ENCODE results near the gene RAB27A.
A peak's percentile ranks its signal among the peaks of the same experiment; 100 is the strongest.
"Not testable (repeated sequence)": the region's sequence is repeated elsewhere in the genome, so short reads cannot be mapped to it uniquely, and the experiment has no call there.

RAB27A gene

DNA sequence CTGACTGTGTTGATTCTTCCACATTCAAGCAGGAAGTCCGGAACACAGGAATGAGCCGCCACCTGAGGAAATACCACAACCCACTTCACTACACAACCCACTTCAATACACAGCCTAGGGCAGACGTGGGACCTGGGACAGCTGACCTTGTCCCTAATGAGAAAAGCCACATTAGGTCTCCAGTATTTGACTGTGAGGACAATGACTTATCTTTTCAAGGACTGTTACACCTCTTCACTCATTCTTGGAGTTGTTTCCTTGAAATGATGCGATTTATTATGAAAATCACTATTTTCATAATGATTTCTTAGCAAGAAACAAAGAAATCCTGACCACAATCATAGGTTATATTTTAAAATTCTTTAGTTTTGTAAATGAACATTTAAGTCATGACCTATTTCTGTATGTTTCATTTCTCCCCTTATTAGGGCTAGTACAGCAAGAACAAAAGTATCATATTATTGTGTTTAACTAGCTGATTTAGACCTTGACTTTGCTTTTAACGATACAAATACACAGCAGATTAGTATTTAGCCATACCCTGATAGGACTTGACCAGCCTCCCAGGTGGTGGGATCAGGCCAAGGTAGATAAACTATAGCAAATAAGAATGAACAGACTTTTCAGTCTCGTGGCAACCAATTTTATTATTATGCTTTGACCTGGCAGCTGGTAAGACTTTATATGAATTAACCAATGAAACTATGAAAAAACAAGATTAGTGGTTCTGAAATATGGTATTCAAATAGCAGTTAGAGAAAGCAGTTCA, 6.0 kb downstream of the RAB27A start:
- FAIRE-seq (peak; percentile 15), DNase-seq (ENCODE audit: extremely low spot score, insufficient read length, low read depth) (no peak)

GRCh38 chr15:55282284-55282833, 7.3 kb downstream of the RAB27A start:
- no peak for FAIRE-seq
- no peak for DNase-seq (ENCODE audit: extremely low spot score, insufficient read length, low read depth)

- no peak for DNase-seq (ENCODE audit: extremely low spot score, insufficient read length, low read depth)
- no peak for FAIRE-seq
Measured at GRCh38 chr15:55281517-55282228, 7.9 kb downstream of the RAB27A start.

GRCh38 chr15:55280589-55280988, 9.0 kb downstream of the RAB27A start:
- DNase-seq (ENCODE audit: extremely low spot score, insufficient read length, low read depth); FAIRE-seq: not testable (repeated sequence)

DNA sequence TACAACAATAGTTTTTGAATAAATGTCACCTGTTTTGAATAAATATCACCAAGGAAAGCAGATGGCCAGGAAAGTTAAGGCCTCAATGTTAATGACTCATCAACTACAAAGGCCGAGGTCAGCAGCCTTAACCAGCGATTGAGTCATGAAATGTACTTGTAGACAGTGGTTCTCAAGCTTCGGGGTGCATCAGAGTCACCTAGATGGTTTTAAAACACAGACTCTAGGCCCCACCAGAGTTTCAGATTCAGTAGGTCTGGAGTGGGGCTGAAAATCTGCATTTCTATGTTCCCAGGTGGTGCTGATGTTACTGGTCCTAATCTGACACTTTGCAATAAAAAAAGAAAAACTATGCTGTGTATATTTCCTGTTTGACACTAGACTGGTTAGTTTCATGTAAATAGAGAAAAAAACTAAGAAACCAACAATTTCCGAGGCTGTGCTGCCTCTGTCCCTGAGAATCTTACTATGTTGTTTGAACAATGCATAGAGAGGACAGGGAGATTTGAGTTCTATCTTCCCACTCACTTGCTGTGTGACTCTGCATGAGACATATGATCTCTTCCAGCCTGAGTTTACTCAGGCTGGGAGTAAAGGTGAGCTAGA, 9.8 kb downstream of the RAB27A start:
- FAIRE-seq (peak; percentile 97), DNase-seq (ENCODE audit: extremely low spot score, insufficient read length, low read depth) (no peak)

- no peak for DNase-seq (ENCODE audit: extremely low spot score, insufficient read length, low read depth)
- FAIRE-seq, result no peak
Measured at GRCh38 chr15:55279100-55279745, 10.4 kb downstream of the RAB27A start.

DNA sequence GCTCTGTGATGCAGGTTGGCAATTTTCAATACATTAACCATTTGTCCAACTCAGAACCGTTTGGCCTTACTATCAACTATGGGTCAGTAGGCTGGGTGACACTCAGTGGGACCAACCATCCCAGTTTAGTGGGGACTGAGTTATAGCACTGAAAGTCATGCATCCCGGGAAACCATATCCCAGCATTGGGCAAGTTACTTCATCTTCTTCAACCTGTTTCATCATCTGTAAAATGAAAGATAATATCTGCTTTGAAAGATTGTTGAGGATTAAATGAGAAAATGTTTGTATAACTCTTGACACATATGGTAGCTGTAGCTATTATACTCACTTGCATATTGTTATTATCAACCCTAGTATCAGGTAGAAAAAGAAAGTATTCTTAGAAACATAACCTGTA, 11.9 kb downstream of the RAB27A start:
- FAIRE-seq (no peak), DNase-seq (ENCODE audit: extremely low spot score, insufficient read length, low read depth) (no peak)

DNA sequence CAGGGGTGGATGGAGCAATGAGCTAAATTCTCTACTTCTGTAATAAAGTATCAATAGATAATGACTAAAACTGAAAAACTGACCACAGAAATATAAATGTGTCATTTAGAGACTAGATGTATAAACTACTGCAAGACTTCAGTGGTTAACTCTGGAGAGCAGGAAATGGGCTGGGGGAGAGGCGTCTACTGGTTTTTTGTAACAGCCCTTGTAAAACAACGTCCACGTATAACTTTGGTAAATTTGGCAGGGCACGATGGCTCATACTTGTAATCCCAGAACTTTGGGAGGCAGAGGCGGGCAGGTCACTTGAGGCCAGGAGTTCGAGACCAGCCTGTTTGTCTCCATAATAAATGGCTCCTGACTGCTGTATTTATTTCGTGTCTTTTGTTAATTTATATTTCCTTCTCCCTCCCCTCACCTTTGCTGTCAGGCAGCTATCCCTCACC, 12.5 kb downstream of the RAB27A start:
- peak; percentile 88 for FAIRE-seq

GRCh38 chr15:55276324-55276723, 13.3 kb downstream of the RAB27A start:
- FAIRE-seq (no peak), DNase-seq (ENCODE audit: extremely low spot score, insufficient read length, low read depth) (no peak)

More for the DNA sequence above, 12.5 kb downstream of the RAB27A start:
- DNase-seq (ENCODE audit: extremely low spot score, insufficient read length, low read depth), result peak; percentile 57

DNA sequence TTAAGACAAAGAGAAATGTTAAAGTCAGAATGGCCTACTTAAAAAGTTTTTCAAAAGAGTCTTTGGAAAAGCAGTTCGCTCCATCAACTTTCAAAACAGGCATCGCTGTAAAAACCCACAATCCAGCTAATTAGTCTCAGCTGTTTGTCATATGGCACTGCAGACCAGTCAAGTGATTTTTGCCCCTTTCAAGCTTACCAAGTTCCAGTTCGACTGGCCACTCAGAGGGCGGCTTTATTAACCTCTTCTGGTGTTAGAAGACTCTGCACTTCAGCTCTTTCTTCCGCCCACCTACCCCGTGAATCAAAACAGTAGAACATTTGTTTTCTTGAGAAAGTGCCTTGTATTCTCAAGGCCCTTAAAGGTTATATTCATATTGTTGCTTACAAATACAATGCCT, 19.3 kb downstream of the RAB27A start:
- DNase-seq (ENCODE audit: extremely low spot score, insufficient read length, low read depth) (no peak), FAIRE-seq (no peak)

DNA sequence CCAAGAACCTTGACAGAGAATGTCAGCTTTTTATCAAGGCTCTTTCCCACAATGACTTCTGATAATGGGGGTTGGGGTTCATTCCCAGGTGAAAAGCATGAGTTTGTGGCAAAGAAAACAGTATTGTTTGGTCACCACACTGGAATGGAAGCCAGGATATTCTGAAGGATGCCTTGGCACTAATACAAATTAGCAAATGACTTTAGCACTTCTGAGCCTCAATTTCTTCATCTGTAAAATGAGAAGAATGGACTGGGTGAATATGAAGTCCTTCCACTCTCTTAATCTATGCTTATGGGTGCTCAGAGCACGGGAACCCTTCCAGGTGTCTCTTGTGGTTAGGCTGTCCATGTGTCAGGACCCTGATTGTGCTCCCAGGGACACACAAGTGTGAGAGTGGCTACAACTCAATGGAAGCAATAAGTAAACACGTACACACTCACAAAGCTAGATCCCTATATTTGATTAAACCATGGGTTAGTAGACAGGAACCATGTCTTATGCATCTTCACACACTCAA, 21.4 kb downstream of the RAB27A start:
- no peak for DNase-seq (ENCODE audit: extremely low spot score, insufficient read length, low read depth)
- no peak for FAIRE-seq

- peak; percentile 45 for FAIRE-seq
- DNase-seq (ENCODE audit: extremely low spot score, insufficient read length, low read depth), result no peak
Measured at GRCh38 chr15:55267401-55268175, 22.0 kb downstream of the RAB27A start.

GRCh38 chr15:55266547-55266946, 23.1 kb downstream of the RAB27A start:
- DNase-seq (ENCODE audit: extremely low spot score, insufficient read length, low read depth) (no peak), FAIRE-seq (no peak)

DNA sequence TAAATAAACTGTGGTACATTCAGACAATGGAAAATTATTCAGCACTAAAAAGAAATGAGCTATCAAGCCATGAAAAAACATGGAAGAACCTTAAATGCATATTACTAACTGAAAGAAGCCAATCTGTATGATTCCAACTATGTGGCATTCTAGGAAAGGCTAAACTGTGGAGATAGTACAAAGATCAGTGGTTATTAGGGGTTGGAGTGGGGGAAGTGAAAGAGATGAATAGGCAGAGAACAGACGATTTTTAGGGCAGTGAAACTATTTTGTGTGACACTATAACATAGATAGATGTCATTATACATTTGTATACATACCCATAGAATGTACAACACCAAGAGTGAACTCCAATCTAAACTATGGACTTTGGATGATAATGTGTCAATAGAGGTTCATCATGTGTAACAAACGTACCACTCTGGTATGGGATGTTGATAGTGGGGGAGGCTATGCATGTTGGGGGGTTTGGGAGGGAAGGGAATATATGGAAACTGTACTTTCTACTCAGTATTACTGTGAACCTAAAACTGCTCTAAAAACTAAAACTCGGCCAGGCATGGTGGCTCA, 29.0 kb downstream of the RAB27A start:
- FAIRE-seq, result no peak

GRCh38 chr15:55257938-55258337, 31.7 kb downstream of the RAB27A start:
- FAIRE-seq (no peak), DNase-seq (ENCODE audit: extremely low spot score, insufficient read length, low read depth) (no peak)

More for the DNA sequence above, 29.0 kb downstream of the RAB27A start:
- no peak for DNase-seq (ENCODE audit: extremely low spot score, insufficient read length, low read depth)

GRCh38 chr15:55257012-55257670, 32.5 kb downstream of the RAB27A start:
- FAIRE-seq (no peak), DNase-seq (ENCODE audit: extremely low spot score, insufficient read length, low read depth) (no peak)

DNA sequence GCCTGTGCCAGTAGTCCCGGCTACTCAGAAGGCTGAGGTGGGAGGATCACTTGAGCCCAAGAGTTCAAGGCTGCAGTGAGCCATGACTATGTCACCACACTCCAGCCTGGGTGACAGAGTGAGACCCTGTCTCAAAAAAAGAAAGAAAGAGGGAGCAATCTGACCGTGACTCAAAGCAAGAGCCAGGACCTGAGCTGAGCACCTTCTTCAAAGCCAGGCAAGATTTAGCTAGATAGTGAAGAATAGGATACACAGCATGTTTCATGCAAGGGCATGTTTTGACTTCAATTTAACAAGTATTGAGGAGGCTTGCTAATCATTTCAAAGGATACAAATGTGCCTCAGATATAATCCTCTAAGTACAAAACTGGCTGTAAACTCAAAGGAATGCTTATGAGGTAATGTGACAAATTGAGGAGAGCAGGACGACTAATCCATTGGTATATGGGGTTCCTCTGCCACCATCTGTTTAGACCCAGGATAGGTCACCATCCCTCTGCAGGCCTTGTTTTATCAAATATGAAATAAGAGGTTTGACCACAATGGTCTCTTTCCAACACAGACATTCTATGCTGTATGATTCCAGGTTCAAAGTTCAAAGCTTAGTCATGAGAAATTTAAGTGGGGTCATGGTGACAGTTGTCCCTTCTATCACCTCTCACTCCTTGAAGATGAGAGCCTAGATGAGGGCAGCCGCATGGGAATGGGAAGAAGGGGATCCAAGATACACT, 33.2 kb downstream of the RAB27A start:
- FAIRE-seq (no peak), DNase-seq (ENCODE audit: extremely low spot score, insufficient read length, low read depth) (no peak)

- FAIRE-seq, result peak; percentile 69
- no peak for DNase-seq (ENCODE audit: extremely low spot score, insufficient read length, low read depth)
Measured at GRCh38 chr15:55255714-55256113, 33.9 kb downstream of the RAB27A start.

Data from GM18507 (cell line).